B cell (primary cell): Measurements from ENCODE around the gene UTP11. TPM values are rescaled to one million over a fixed set of nuclear protein-coding genes. Genes with fewer than 3 reads are reported as not detected.

Experiments
- ATAC-seq: fragments of 200-7000 bp; cut with Tn5 transposase; one replicate; pipeline ENCODE4 v1.10.0; 2021; ENCODE audit warnings: low read depth, mild to moderate bottlenecking, moderate number of reproducible peaks, moderate library complexity
- CTCF ChIA-PET: fragments of 350-600 bp; sonication (Branson Sonifier 250); formaldehyde crosslinking; loops from one replicate; lab custom pipeline; 2021; ENCODE audit warnings: antibody characterized with exemption, inconsistent platforms; lab: Charles Lee
- POLR2A ChIA-PET: fragments of 350-600 bp; sonication (Branson Sonifier 250); formaldehyde crosslinking; loops from one replicate; lab custom pipeline; 2021; ENCODE audit warnings: antibody characterized with exemption; lab: Charles Lee
- DNase-seq: peaks from one replicate; pipeline ENCODE4 v3.0.0; 2013
- H2AFZ ChIP-seq: 2 replicates; pipeline ENCODE4 v1.6.1; 2012; ENCODE audit warnings: mild to moderate bottlenecking, low read depth, low read length; ENCODE audit not compliant: insufficient read depth, poor library complexity, severe bottlenecking
- H3K27ac ChIP-seq, 2 donors: 1 replicate in 1 of 2; 2 replicates in 1 of 2; pipeline ENCODE4 v1.5.1; 2012 to 2013; ENCODE audit warnings: low read length in 2 of 2, mild to moderate bottlenecking in 2 of 2, moderate library complexity in 1 of 2
- H3K27me3 ChIP-seq, 4 experiments: fragments of 200-600 bp in 1 of 4; sonication (generic) in 1 of 4; replicated peaks in 1 of 4; 1 replicate in 2 of 4; 2 replicates in 2 of 4; pipeline versions ENCODE4 v1.6.1 to v1.7.0; 2013 to 2016; ENCODE audit warnings: low read length in 3 of 4, mild to moderate bottlenecking in 2 of 4, mixed read lengths in 1 of 4, moderate library complexity in 1 of 4; ENCODE audit not compliant: insufficient read depth in 4 of 4, control insufficient read depth in 3 of 4; ENCODE audit errors: control extremely low read depth in 1 of 4
- H3K36me3 ChIP-seq, 2 experiments: replicated peaks in 1 of 2; 1 replicate in 1 of 2; 2 replicates in 1 of 2; pipeline versions ENCODE4 v1.6.1 to v1.7.1; 2013; ENCODE audit warnings: low read length in 1 of 2; ENCODE audit not compliant: insufficient read depth in 2 of 2, control insufficient read depth in 1 of 2; ENCODE audit errors: control extremely low read depth in 1 of 2, extremely low read depth in 1 of 2
- H3K4me1 ChIP-seq, 2 donors: fragments of 200-600 bp in 1 of 2; sonication (generic) in 1 of 2; 1 replicate in 1 of 2; 2 replicates in 1 of 2; pipeline versions ENCODE4 v1.5.1 to v1.6.1; 2013 to 2017; ENCODE audit warnings: low read length in 2 of 2; ENCODE audit not compliant: control insufficient read depth in 2 of 2, insufficient read depth in 2 of 2
- H3K4me2 ChIP-seq: replicated peaks from 2 replicates; pipeline ENCODE3; 2012; ENCODE audit warnings: mild to moderate bottlenecking, low read depth, low read length; ENCODE audit not compliant: poor library complexity, severe bottlenecking
- H3K4me3 ChIP-seq, 5 experiments: fragments of 200-600 bp in 1 of 5; sonication (generic) in 1 of 5; 1 replicate in 3 of 5; 2 replicates in 2 of 5; pipeline versions ENCODE4 v1.5.1 to v1.7.0; 2011 to 2016; ENCODE audit warnings: low read length in 4 of 5, mild to moderate bottlenecking in 4 of 5, low read depth in 2 of 5, control low read depth in 1 of 5, moderate library complexity in 1 of 5; ENCODE audit not compliant: insufficient read depth in 1 of 5; ENCODE audit errors: control extremely low read depth in 1 of 5, extremely low read depth in 1 of 5
- H3K79me2 ChIP-seq: fragments of 200-600 bp; sonication (generic); one replicate; pipeline ENCODE4 v1.6.0; 2016; ENCODE audit warnings: low read length; ENCODE audit not compliant: control insufficient read depth, insufficient read depth
- H3K9ac ChIP-seq: fragments of 200-600 bp; sonication (generic); 2 replicates; pipeline ENCODE4 v1.6.1; 2017; ENCODE audit warnings: mild to moderate bottlenecking, low read length, moderate library complexity
- H3K9me3 ChIP-seq, 3 donors: one replicate each; pipeline versions ENCODE4 v1.6.1 to v1.7.1; 2013; ENCODE audit warnings: low read length in 2 of 3; ENCODE audit not compliant: control insufficient read depth in 2 of 3, insufficient read depth in 1 of 3; ENCODE audit errors: control extremely low read depth in 1 of 3
- H4K20me1 ChIP-seq: 2 replicates; pipeline ENCODE4 v1.6.0; 2012; ENCODE audit warnings: mild to moderate bottlenecking, low read length; ENCODE audit not compliant: insufficient read depth, control insufficient read depth, poor library complexity, severe bottlenecking
- H3K27ac Mint-ChIP-seq: one replicate; pipeline ENCODE4 v1.8.0; 2021; ENCODE audit warnings: mixed read lengths
- H3K27me3 Mint-ChIP-seq: one replicate; pipeline ENCODE4 v1.8.0; 2021; ENCODE audit warnings: mixed read lengths
- H3K4me1 Mint-ChIP-seq: one replicate; pipeline ENCODE4 v1.8.0; 2021; ENCODE audit warnings: mixed read lengths
- H3K4me3 Mint-ChIP-seq: one replicate; pipeline ENCODE4 v1.8.0; 2021; ENCODE audit warnings: mixed read lengths
- H3K9me3 Mint-ChIP-seq: one replicate; pipeline ENCODE4 v1.8.0; 2022; ENCODE audit warnings: mixed read lengths; ENCODE audit not compliant: insufficient read depth
- CTCF ChIP-seq: fragments of 200-600 bp; IDR thresholded peaks from one replicate; pipeline ENCODE4 v1.8.0; 2022; ENCODE audit warnings: antibody characterized with exemption, mild to moderate bottlenecking
- EZH2 ChIP-seq: IDR thresholded peaks from 2 replicates; pipeline ENCODE4 v1.6.1; 2012; ENCODE audit warnings: borderline replicate concordance, low read depth, mild to moderate bottlenecking, moderate library complexity, low read length; ENCODE audit not compliant: insufficient read depth, poor library complexity, severe bottlenecking
- WGBS: methylation state at CpG from one replicate; pipeline ENCODE4 v1.1.5; 2013; ENCODE audit warnings: missing lambda C conversion rate; ENCODE audit not compliant: insufficient coverage; 5-methylcytosine and 5-hydroxymethylcytosine counted together
- intact Hi-C: fragments of 100-400 bp; cut with micrococcal nuclease; formaldehyde crosslinking; loops from one replicate; pipeline ENCODE4 v1.10.0; 2022
- polyA plus RNA-seq: library from polyadenylated mRNA; depleted of rRNA; stranded (reverse); fragments of >200 nt; gene quantifications from 2 replicates; pipeline ENCODE4 v1.2.3, GENCODE V29; 2012
- total RNA-seq, 2 donors: library from RNA; stranded (reverse); fragments of 120-200 nt in 1 of 2; gene quantifications; 1 replicate in 1 of 2; 2 replicates in 1 of 2; pipeline versions ENCODE4 v1.2.3 to v1.2.4, GENCODE V29; 2013 to 2022

The UTP11 gene
- total and polyA plus RNA-seq, 2 donors (not counting 1 experiment from before 2014, with no cell fraction given) = 6.0 to 16.8 TPM

- Mint-ChIP-seq H3K4me1 (peaks cover 17% of the 10 kb centered on the region), H3K27me3 (peaks cover 5% of the 10 kb centered on the region), H3K27ac (no peak overlapping the region), H3K9me3 (no peaks in the 10 kb centered on the region), H3K4me3 (no peak overlapping the region)
- Histone ChIP-seq H3K4me2 (no peak overlapping the region), H3K27ac (no peak overlapping the region), H3K4me1 (peaks cover 0 to 11% of the 10 kb centered on the region in 2 donors), H3K9me3 (no peaks in the 10 kb centered on the region), H3K9ac (no peak overlapping the region), H2AFZ (no peak overlapping the region), H3K36me3 (no peaks in the 10 kb centered on the region), H3K4me3 (no peak overlapping the region), H3K79me2 (no peaks in the 10 kb centered on the region), H3K27me3 (peaks cover 0 to 8% (median 0%) of the 10 kb centered on the region in 4 experiments), H4K20me1 (no peaks in the 10 kb centered on the region)
- ChIA-PET CTCF (no interaction called here), POLR2A (no interaction called here)
- 75% methylated on average over 4 of the region's 5 CpGs for WGBS
- intact Hi-C loops = no loop called here
- no peak for ATAC-seq
- no peak for DNase-seq
- no peak for TF ChIP-seq EZH2
- no peak for TF ChIP-seq CTCF
Measured at GRCh38 chr1:38063616-38064015, 51.1 kb downstream of the UTP11 start.

DNA sequence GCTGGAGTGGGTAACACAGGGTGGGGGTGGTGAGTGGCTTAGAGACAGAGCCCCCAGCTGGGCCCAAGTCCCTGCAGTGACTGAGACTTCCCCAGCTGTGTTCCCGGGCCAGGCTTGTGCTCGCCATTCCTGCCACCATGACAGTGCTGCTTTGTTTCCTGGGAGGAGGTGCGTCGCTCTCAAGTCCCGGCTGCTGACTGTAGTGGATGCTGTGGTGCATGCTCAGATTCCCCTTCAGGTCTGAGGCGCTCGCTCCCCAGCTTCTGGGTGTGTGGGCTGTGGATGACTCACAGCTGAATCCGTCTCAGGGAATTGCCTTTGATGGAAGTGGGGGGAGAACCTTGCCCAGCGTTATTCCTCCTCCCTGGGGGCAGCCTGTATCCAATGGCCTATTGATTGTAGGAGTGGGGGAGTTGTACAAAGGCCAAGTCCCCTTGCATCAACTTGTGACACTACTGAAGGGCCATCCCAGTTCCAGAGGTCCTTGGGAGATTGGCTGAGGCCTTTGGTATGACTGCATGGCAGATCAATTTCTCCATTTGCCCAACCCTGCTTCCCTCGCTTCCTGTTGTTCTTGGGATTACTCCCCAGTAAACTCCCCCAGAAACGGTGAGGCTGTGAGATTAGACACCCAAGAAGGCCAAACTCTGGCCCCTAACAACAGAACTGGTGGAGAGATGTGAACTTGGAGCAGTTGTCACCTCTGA is 51.8 kb downstream of the UTP11 start:
- Histone ChIP-seq H3K36me3 (no peaks in the 10 kb centered on the region), H3K27me3 (peaks cover 0 to 11% (median 0%) of the 10 kb centered on the region in 4 experiments), H3K9ac (no peak overlapping the region), H3K4me1 (peaks cover 0 to 11% of the 10 kb centered on the region in 2 donors), H3K27ac (no peak overlapping the region), H3K9me3 (no peaks in the 10 kb centered on the region), H4K20me1 (no peaks in the 10 kb centered on the region), H2AFZ (no peak overlapping the region), H3K4me3 (no peak overlapping the region), H3K79me2 (no peaks in the 10 kb centered on the region), H3K4me2 (no peak overlapping the region)
- ATAC-seq = no peak
- H3K27ac Mint-ChIP-seq = no peak overlapping the region
- peaks cover 18% of the 10 kb centered on the region for H3K4me1 Mint-ChIP-seq
- H3K27me3 Mint-ChIP-seq = peaks cover 5% of the 10 kb centered on the region
- 91% methylated on average over 8 of the region's 11 CpGs for WGBS
- H3K4me3 Mint-ChIP-seq = no peak overlapping the region
- no peak for DNase-seq
- intact Hi-C loops = no loop called here
- CTCF ChIA-PET = no interaction called here
- POLR2A ChIA-PET = no interaction called here
- no peak for TF ChIP-seq CTCF
- no peak for TF ChIP-seq EZH2
- H3K9me3 Mint-ChIP-seq = no peaks in the 10 kb centered on the region
